Body of pancreas (tissue), 4 donors: ENCODE results near the gene TAF4B. TPM values are rescaled to one million over a fixed set of nuclear protein-coding genes. Genes with fewer than 3 reads are reported as not detected.

Experiments used
- ATAC-seq: fragments of 150-250 bp; one replicate; pipeline ENCODE4 v1.9.1; 2016
- DNase-seq, 4 donors: peaks; one replicate each; pipeline ENCODE4 v3.0.0-alpha.2; 2019
- H3K27ac ChIP-seq, 4 donors: fragments of 200-600 bp; sonication (generic); 1 replicate in 3 of 4; 2 replicates in 1 of 4; pipeline versions ENCODE4 v1.5.1 to v1.6.1; 2016 to 2019; ENCODE audit warnings: mild to moderate bottlenecking in 1 of 4, mixed read lengths in 1 of 4, moderate library complexity in 1 of 4
- H3K27me3 ChIP-seq, 2 donors: fragments of 200-600 bp; sonication (generic); one replicate each; pipeline ENCODE4 v1.6.0; 2016; ENCODE audit warnings: mild to moderate bottlenecking in 1 of 2
- H3K36me3 ChIP-seq, 2 donors: fragments of 200-600 bp; sonication (generic); replicated peaks in 1 of 2; 2 replicates each; pipeline ENCODE4 v1.5.1; 2016; ENCODE audit warnings: low read depth in 2 of 2; ENCODE audit not compliant: insufficient read depth in 1 of 2
- H3K4me1 ChIP-seq: fragments of 200-600 bp; sonication (generic); one replicate; pipeline ENCODE4 v1.6.0; 2016
- H3K4me3 ChIP-seq, 2 donors: fragments of 200-600 bp; sonication (generic); 1 replicate in 1 of 2; 2 replicates in 1 of 2; pipeline ENCODE4 v1.5.1; 2016 to 2019
- H3K9me3 ChIP-seq, 3 donors: fragments of 200-600 bp; sonication (generic); 1 replicate in 2 of 3; 2 replicates in 1 of 3; pipeline ENCODE4 v1.5.1; 2016
- POLR2A ChIP-seq, 3 donors: fragments of 450-650 bp; IDR thresholded peaks; one replicate each; pipeline ENCODE4 v1.6.1; 2016; ENCODE audit warnings: antibody characterized with exemption in 3 of 3, mild to moderate bottlenecking in 2 of 3
- WGBS, 2 donors: methylation state at CpG; one replicate each; pipeline ENCODE4 v1.1.5; 2017; 5-methylcytosine and 5-hydroxymethylcytosine counted together
- intact Hi-C: fragments of 100-400 bp; cut with DNase I; formaldehyde crosslinking; loops from one replicate; pipeline ENCODE4 v1.15.1; 2023
- total RNA-seq, 2 donors: library from RNA; depleted of rRNA; stranded (reverse); fragments of >200 nt; gene quantifications; one replicate each; pipeline ENCODE4 v1.1.0, GENCODE V29; 2016
- TF ChIP-seq, protein P1 (sequence below), 7 experiments: fragments of 450-650 bp in 4 of 7; fragments of 200-600 bp in 3 of 7; sonication (generic) in 3 of 7; IDR thresholded peaks; one replicate each; pipeline ENCODE4 v1.5.1; 2016 to 2019; ENCODE audit warnings: antibody characterized with exemption in 7 of 7

Gene TAF4B
- total RNA-seq, 2 donors from 2014 or later = 4.2 to 12.2 TPM

DNA sequence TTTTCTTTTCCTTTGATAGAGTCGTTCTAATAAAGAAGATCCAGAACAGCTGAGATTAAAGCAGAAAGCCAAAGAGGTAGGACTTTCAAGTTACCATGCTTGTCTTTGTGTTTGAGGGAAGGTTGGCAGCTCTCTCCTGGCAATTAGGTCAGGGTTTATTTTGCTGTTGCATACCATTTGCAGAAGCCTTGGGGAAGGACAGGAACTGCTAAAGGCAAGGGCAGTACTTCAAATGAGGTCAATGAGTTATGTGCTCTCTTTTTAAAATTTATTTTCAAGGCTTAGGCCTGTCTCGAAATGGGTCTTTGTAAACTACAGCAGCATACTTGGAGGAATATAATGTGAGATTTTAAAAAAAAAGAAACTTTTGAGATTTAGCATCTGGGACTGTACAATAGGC, 108.9 kb downstream of the TAF4B start:
- 74 to 79% methylated on average over 2 of the region's 2 CpGs for WGBS, 2 donors
- no peaks in the 10 kb centered on the region for H3K9me3 ChIP-seq
- H3K4me3 ChIP-seq = no peak overlapping the region
- H3K27me3 ChIP-seq = no peaks in the 10 kb centered on the region
- no peaks in the 10 kb centered on the region for H3K4me1 ChIP-seq
- intact Hi-C loops = no loop called here
- ATAC-seq (no peak), DNase-seq (no peak)
- peaks cover 0 to 1% of the 10 kb centered on the region in 2 donors for H3K36me3 ChIP-seq
- no peak overlapping the region for H3K27ac ChIP-seq
- TF ChIP-seq, protein P1, sequence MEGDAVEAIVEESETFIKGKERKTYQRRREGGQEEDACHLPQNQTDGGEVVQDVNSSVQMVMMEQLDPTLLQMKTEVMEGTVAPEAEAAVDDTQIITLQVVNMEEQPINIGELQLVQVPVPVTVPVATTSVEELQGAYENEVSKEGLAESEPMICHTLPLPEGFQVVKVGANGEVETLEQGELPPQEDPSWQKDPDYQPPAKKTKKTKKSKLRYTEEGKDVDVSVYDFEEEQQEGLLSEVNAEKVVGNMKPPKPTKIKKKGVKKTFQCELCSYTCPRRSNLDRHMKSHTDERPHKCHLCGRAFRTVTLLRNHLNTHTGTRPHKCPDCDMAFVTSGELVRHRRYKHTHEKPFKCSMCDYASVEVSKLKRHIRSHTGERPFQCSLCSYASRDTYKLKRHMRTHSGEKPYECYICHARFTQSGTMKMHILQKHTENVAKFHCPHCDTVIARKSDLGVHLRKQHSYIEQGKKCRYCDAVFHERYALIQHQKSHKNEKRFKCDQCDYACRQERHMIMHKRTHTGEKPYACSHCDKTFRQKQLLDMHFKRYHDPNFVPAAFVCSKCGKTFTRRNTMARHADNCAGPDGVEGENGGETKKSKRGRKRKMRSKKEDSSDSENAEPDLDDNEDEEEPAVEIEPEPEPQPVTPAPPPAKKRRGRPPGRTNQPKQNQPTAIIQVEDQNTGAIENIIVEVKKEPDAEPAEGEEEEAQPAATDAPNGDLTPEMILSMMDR (IDR thresholded peaks at IDR 0.05) = no peak

DNA sequence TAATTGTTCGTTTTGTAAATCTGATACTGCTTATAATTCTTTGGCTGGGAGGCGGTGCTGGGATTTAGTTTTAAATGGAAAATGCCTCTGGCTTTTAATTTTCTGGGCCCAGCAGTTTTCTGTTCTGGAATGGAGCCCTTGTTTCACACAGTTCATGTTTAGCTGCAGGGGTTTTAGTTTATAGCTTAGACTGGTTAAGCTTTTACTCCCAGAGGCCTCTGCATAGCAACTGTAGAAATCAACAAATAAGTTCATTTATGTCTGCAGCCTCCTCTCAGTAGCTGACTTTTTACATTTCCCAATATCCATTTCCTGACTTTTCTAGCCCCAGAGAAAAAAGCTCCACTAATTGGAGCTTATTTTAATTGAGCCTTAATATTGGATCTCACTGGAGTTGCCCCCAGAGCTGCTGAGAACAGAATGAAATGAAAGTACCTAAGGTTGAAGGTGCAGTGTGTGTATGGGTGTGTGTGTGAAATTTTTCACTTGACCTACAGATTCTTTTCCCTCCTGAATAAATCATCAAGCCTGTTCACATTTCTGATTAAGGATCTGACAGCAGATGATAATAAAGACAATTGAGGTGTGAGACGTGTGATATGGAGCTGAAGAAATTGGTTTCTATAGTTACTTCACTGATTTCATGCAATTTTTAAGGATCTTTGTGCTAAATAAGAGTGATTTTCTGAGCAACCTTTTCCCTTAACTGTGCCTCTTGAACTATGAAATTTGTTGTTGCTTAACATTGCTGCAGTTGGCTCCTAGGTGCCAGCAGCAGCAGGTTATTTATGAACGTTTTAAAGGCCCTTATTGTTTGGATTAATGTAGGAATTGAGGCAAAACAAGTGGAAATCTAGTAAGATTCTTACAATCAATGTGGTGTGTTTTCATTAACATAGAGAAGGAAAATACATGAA, 109.6 kb downstream of the TAF4B start:
- DNase-seq = no peak
- no peaks in the 10 kb centered on the region for H3K4me1 ChIP-seq
- 56 to 58% methylated on average over 4 of the region's 4 CpGs for WGBS, 2 donors
- H3K9me3 ChIP-seq = no peaks in the 10 kb centered on the region
- ATAC-seq = no peak
- peaks cover 0 to 1% of the 10 kb centered on the region in 2 donors for H3K36me3 ChIP-seq
- H3K27me3 ChIP-seq = no peaks in the 10 kb centered on the region
- TF ChIP-seq POLR2A (IDR thresholded peaks at IDR 0.05) = no peak
- intact Hi-C loops = no loop called here
- no peak overlapping the region for H3K4me3 ChIP-seq
- no peak overlapping the region for H3K27ac ChIP-seq

DNA sequence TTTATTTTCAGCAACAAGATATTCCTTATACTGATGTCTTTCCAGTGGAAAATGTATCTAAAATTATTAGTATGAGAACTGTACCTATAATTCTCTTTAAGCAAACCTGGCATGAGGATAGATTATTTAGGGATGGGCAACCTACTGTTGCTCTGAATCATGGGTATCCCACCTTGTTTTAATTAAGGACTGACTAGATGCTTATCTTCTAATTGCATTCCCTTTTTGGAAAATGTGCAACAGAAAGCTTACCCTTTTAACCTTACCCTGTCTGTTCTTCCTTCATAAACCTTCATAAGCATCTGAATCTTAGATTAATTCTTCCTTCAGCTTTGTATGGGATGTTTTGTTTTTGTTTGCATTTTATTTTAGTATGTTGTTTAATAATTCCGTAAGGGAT, 110.3 kb downstream of the TAF4B start:
- TF ChIP-seq, protein P1 (IDR thresholded peaks at IDR 0.05) = no peak
- TF ChIP-seq POLR2A (IDR thresholded peaks at IDR 0.05) = no peak
- intact Hi-C loops = no loop called here
- Histone ChIP-seq H3K27me3 (no peaks in the 10 kb centered on the region), H3K27ac (no peak overlapping the region), H3K9me3 (no peaks in the 10 kb centered on the region), H3K36me3 (no peaks in the 10 kb centered on the region), H3K4me1 (no peaks in the 10 kb centered on the region), H3K4me3 (no peak overlapping the region)
- ATAC-seq (no peak), DNase-seq (no peak)
- WGBS, 2 donors = 59 to 66% methylated on average over 1 of the region's 1 CpG

DNA sequence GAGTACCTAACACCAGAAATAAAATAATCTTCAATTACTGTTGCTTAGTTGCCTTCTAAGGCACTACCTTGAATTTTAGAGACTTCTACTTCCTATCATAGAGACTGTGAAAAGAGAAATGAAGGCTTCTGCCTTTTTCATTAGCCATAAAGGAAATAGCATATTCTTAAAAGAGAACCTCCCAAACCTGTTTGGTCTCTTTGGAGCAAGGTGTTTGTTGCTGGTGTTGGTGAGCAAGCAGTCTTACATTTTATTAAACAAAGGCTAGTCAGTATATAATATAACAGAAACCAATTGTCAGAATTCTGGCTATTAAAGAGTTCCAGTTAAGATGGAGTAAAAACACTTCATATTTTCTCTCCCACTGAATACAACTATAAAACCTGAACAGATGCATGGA, 116.4 kb downstream of the TAF4B start:
- H3K27ac ChIP-seq = no peak overlapping the region
- ATAC-seq = no peak

DNA sequence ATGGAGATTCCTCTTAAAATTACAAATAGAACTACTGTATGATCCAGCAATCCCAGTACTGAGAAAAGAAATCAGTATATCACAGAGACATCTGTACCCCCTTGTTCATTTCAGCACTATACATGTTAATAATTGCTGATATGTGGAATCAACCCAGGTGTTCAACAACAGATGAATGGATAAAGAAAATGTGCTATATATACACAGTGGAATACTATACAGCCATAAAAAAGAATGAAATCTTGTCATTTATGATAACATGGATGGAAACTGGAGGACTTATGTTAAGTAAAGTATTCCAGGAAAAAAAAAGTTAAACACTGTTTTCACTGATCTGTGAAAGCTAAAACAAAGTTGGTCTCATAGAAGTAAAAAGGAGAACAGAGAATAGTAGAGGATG, 124.7 kb downstream of the TAF4B start:
- intact Hi-C loops = no loop called here
- no peak for ATAC-seq

More for the DNA sequence above, 116.4 kb downstream of the TAF4B start:
- Histone ChIP-seq H3K4me3 (no peak overlapping the region), H3K36me3 (no peaks in the 10 kb centered on the region), H3K4me1 (no peaks in the 10 kb centered on the region), H3K27me3 (no peaks in the 10 kb centered on the region), H3K9me3 (no peaks in the 10 kb centered on the region)
- intact Hi-C loops = no loop called here
- DNase-seq = no peak
- no peak for TF ChIP-seq POLR2A (IDR thresholded peaks at IDR 0.05)
- TF ChIP-seq, protein P1 (IDR thresholded peaks at IDR 0.05) = no peak

More for the DNA sequence above, 124.7 kb downstream of the TAF4B start:
- Histone ChIP-seq H3K4me1 (no peaks in the 10 kb centered on the region), H3K27me3 (no peaks in the 10 kb centered on the region), H3K36me3 (no peaks in the 10 kb centered on the region), H3K27ac (no peak overlapping the region), H3K9me3 (no peaks in the 10 kb centered on the region), H3K4me3 (no peak overlapping the region)
- TF ChIP-seq, protein P1 (IDR thresholded peaks at IDR 0.05) = no peak
- no peak for TF ChIP-seq POLR2A (IDR thresholded peaks at IDR 0.05)
- DNase-seq = no peak
